ENCODE data around the gene DTNB. TPM values are rescaled to one million over a fixed set of nuclear protein-coding genes. Genes with fewer than 3 reads are reported as not detected.
A peak's percentile ranks its signal among the peaks of the same experiment; 100 is the strongest.

DTNB gene
- total and polyA plus RNA-seq, 2 experiments from 2014 or later = 10.3 to 13.9 TPM

DNA sequence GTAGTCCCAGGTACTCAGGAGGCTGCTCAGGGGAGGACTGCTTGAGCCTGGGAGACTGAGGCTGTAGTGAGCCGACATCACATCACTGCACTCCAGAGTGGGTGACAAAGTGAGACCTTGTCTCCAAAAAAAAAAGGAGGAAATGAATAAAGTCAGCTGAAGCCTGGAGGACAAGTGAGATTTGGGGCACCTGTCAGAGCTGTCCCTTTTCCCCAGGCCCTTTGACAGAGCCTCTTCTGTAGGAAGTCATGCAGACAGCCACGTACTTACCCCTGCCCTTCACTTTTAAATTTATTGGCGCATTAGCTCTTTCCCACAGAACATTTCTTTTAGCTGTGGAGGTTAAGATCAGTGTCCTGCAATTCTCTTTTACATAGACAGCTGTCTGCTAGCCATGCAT lies 180.7 kb downstream of the DTNB start:
- Histone ChIP-seq H3K4me3 (no peak overlapping the region), H2AFZ (no peak overlapping the region), H4K20me1 (ENCODE audit: insufficient read depth, poor library complexity, severe bottlenecking) (no peaks in the 10 kb centered on the region), H3K79me2 (no peaks in the 10 kb centered on the region), H3K27ac (peak overlapping the region; percentile 17), H3K9me2 (replicated peaks; ENCODE audit: insufficient read depth) (no peaks in the 10 kb centered on the region), H3K27me3 (no peaks in the 10 kb centered on the region), H3K4me1 (ENCODE audit: insufficient read depth) (peaks cover 23% of the 10 kb centered on the region), H3K36me3 (replicated peaks; ENCODE audit: insufficient read depth, low read depth) (no peaks in the 10 kb centered on the region), H3K4me2 (no peak overlapping the region), H3K9me3 (ENCODE audit: low read depth) (no peaks in the 10 kb centered on the region)
- WGBS (ENCODE audit: low lambda C conversion rate, missing lambda C conversion rate) = 74% methylated on average over 3 of the region's 3 CpGs
- no peak for DNase-seq (ENCODE audit: low spot score)
- TF ChIP-seq EZH2phosphoT487 (IDR thresholded peaks at IDR 0.05; ENCODE audit: low read depth, severe bottlenecking, unreplicated experiment) (no peak), EZH2 (IDR thresholded peaks at IDR 0.05; ENCODE audit: borderline replicate concordance) (no peak)
- TF ChIP-seq, protein P1, sequence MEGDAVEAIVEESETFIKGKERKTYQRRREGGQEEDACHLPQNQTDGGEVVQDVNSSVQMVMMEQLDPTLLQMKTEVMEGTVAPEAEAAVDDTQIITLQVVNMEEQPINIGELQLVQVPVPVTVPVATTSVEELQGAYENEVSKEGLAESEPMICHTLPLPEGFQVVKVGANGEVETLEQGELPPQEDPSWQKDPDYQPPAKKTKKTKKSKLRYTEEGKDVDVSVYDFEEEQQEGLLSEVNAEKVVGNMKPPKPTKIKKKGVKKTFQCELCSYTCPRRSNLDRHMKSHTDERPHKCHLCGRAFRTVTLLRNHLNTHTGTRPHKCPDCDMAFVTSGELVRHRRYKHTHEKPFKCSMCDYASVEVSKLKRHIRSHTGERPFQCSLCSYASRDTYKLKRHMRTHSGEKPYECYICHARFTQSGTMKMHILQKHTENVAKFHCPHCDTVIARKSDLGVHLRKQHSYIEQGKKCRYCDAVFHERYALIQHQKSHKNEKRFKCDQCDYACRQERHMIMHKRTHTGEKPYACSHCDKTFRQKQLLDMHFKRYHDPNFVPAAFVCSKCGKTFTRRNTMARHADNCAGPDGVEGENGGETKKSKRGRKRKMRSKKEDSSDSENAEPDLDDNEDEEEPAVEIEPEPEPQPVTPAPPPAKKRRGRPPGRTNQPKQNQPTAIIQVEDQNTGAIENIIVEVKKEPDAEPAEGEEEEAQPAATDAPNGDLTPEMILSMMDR (IDR thresholded peaks at IDR 0.05; ENCODE audit: poor library complexity) = no peak

DNA sequence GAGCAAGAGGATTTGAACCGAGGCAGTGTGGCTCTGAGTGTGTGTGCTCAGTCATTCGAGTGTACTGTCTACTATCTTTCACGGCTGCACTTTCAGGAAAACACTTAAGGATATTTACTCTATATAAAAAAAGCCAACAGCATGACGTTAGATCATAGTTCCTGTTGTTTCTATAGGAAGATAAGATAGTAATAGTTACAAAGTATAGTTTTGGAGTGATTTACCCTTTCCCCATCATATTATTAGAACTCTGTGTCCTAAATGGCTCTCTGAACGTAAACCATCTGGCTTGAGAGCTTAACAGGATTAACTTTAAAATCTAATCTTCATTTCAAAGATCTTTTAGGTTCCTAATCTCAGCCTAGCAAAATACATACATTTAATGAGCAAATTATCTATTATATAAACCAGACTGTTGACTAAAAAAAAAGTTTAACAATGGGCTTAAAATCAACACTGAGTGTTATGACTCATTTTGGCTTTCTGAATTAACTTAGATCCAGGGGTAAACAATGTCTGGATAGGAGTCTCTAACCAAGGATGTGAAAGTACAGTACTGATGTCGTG lies 181.3 kb downstream of the DTNB start:
- 29% methylated on average over 6 of the region's 6 CpGs for WGBS (ENCODE audit: low lambda C conversion rate, missing lambda C conversion rate)
- TF ChIP-seq EZH2phosphoT487 (IDR thresholded peaks at IDR 0.05; ENCODE audit: low read depth, severe bottlenecking, unreplicated experiment) = no peak
- no peak for TF ChIP-seq EZH2 (IDR thresholded peaks at IDR 0.05; ENCODE audit: borderline replicate concordance)
- DNase-seq (ENCODE audit: low spot score) = peak; percentile 23
- H3K79me2 ChIP-seq = no peaks in the 10 kb centered on the region
- peak overlapping the region; percentile 40 for H3K4me2 ChIP-seq
- no peak overlapping the region for H3K4me3 ChIP-seq
- H3K9me3 ChIP-seq (ENCODE audit: low read depth) = no peaks in the 10 kb centered on the region
- peaks cover 23% of the 10 kb centered on the region for H3K4me1 ChIP-seq (ENCODE audit: insufficient read depth)
- no peaks in the 10 kb centered on the region for H3K9me2 ChIP-seq (replicated peaks; ENCODE audit: insufficient read depth)
- H3K27me3 ChIP-seq = no peaks in the 10 kb centered on the region
- H3K27ac ChIP-seq = peak overlapping the region; percentile 79
- no peak overlapping the region for H2AFZ ChIP-seq
- no peaks in the 10 kb centered on the region for H3K36me3 ChIP-seq (replicated peaks; ENCODE audit: insufficient read depth, low read depth)
- H4K20me1 ChIP-seq (ENCODE audit: insufficient read depth, poor library complexity, severe bottlenecking) = no peaks in the 10 kb centered on the region

DNA sequence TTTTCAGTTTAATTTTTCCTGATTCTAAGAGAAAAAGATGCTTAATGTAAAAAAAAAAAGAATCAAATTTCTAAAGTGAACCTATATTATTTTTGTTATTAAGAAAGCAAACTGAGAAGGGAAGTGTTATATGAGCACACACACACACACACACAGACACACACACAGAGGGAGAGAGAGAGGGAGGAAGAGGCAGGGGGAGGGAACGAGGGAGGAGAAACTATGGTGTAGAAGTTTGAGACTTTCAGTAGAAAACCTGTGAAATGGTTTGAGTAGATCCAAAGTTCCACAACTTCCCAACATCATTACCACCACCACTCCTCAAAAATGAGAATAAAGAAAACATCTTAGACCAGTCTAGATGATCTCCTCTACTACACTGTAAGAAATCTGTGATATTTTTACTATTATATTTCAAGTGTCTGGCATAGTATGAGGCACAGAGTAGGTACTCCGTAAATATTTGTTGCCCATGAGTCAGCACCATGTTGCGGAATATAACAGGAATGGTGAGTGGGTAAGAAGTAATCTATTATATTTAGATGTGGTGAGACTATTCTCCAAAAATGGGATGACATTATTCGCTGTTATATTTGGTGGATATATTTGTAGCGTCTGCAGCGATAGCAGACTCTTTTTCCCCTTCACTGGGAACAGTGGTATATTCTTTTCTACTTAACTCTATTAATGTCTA lies 182.2 kb downstream of the DTNB start:
- no peaks in the 10 kb centered on the region for H3K9me3 ChIP-seq (ENCODE audit: low read depth)
- H3K79me2 ChIP-seq = no peaks in the 10 kb centered on the region
- TF ChIP-seq EZH2 (IDR thresholded peaks at IDR 0.05; ENCODE audit: borderline replicate concordance) (no peak), EZH2phosphoT487 (IDR thresholded peaks at IDR 0.05; ENCODE audit: low read depth, severe bottlenecking, unreplicated experiment) (no peak)
- TF ChIP-seq, protein P1 (IDR thresholded peaks at IDR 0.05; ENCODE audit: poor library complexity) = no peak
- no peak for DNase-seq (ENCODE audit: low spot score)
- H3K4me1 ChIP-seq (ENCODE audit: insufficient read depth) = peaks cover 23% of the 10 kb centered on the region
- no peaks in the 10 kb centered on the region for H4K20me1 ChIP-seq (ENCODE audit: insufficient read depth, poor library complexity, severe bottlenecking)
- H3K27me3 ChIP-seq = no peaks in the 10 kb centered on the region
- H3K4me2 ChIP-seq = peak overlapping the region; percentile 40
- no peak overlapping the region for H3K4me3 ChIP-seq
- no peaks in the 10 kb centered on the region for H3K9me2 ChIP-seq (replicated peaks; ENCODE audit: insufficient read depth)
- WGBS (ENCODE audit: low lambda C conversion rate, missing lambda C conversion rate) = 86% methylated on average over 6 of the region's 6 CpGs
- no peak overlapping the region for H2AFZ ChIP-seq
- H3K36me3 ChIP-seq (replicated peaks; ENCODE audit: insufficient read depth, low read depth) = no peaks in the 10 kb centered on the region
- peak overlapping the region; percentile 79 for H3K27ac ChIP-seq

GRCh38 chr2:25490217-25490616 lies 183.2 kb downstream of the DTNB start:
- Histone ChIP-seq H3K9me2 (replicated peaks; ENCODE audit: insufficient read depth) (no peaks in the 10 kb centered on the region), H4K20me1 (ENCODE audit: insufficient read depth, poor library complexity, severe bottlenecking) (no peaks in the 10 kb centered on the region), H3K27ac (no peak overlapping the region), H2AFZ (no peak overlapping the region), H3K36me3 (replicated peaks; ENCODE audit: insufficient read depth, low read depth) (no peaks in the 10 kb centered on the region), H3K4me3 (no peak overlapping the region), H3K27me3 (no peaks in the 10 kb centered on the region), H3K79me2 (no peaks in the 10 kb centered on the region), H3K4me1 (ENCODE audit: insufficient read depth) (peaks cover 23% of the 10 kb centered on the region), H3K4me2 (no peak overlapping the region), H3K9me3 (ENCODE audit: low read depth) (no peaks in the 10 kb centered on the region)
- TF ChIP-seq EZH2 (IDR thresholded peaks at IDR 0.05; ENCODE audit: borderline replicate concordance) (no peak), EZH2phosphoT487 (IDR thresholded peaks at IDR 0.05; ENCODE audit: low read depth, severe bottlenecking, unreplicated experiment) (no peak)
- TF ChIP-seq, protein P1 (IDR thresholded peaks at IDR 0.05; ENCODE audit: poor library complexity) = no peak
- WGBS (ENCODE audit: low lambda C conversion rate, missing lambda C conversion rate) = 84% methylated on average over 3 of the region's 3 CpGs
- DNase-seq (ENCODE audit: low spot score) = no peak
